NCI-H1930 (cell line): ENCODE results near the gene UST.
"Not testable (repeated sequence)": the region's sequence is repeated elsewhere in the genome, so short reads cannot be mapped to it uniquely, and the experiment has no call there.

Source experiments
- DNase-seq, 2 experiments: peaks; one replicate each; lab custom pipeline; 2025; lab: John Stamatoyannopoulos, UW

The UST gene

DNA sequence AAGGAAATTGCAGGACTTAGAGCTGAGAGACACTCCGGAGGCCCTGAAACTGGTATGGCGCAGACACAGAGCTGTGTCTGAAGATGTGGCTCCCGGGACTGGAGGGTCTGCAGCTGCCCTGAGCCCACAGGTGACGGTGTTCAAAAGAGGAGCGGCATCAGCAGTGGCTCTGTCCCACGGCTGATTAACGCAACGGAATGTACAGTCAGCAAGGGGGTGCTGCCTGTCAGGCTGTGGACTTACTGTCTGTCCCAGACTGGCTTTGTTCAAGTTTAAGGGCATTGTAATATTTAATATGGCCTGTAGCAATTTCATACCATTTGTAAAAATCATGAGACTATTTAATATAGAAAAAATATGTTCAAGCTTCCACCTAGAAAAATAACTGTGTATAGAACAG is 342.7 kb downstream of the UST start:
- no peak for DNase-seq

DNA sequence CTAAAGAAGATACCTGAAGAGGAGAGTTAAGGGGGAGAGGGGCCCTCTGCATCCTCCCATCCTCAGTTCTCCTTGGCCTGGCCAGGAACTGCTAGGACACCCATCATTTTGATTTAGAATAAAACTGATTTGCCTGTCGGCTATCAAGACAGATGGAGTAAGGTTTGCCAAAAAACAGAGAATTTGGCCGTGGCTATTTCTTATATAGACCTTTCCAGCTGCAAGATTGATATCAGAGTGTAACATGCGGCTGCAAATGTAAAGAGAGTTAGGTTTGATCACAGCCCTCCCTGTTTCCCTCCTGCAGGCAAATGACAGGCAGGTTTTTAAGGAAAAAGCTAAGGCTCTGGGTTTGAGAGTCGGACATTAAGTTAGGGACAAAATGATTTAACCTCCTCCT is 344.1 kb downstream of the UST start:
- no peak for DNase-seq

DNA sequence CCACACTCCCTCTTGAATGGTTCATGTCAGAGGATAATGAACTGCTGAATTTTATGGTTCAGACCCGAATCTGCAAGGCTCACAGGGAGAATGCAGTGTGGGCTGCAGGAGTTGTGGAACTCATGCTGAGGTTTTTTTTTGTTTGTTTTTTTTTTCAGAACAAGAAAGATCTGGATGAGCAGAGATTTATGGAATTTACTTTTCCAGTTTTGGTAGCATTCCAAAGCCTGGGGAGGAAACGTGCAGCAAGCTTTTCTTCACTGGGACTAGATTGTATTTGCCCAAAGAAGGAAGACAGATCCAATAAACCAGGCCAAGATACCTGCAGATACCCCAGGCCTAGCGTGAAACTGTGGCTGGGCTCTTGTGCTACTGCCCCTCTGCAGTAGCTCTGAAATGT is 346.8 kb downstream of the UST start:
- DNase-seq, result no peak

DNA sequence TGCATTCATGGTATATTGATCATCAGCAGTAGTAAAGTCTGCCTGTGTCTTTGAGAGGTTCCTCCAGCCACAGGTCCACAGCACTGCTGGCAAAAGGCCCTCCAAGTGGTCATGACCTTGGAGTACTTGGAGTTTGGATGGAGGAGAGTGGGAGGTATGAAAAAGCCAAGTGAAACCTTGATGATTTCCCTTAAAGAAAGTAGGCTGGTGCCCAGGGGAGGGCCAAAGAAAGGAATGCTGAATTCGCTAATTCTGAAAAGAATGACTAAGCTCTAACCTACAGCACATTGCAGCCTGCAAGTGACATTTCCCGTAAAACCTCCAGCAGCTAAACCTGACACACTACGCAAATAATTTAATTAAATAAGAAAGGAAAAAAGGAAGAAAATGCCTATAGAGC is 347.3 kb downstream of the UST start:
- no peak for DNase-seq

DNA sequence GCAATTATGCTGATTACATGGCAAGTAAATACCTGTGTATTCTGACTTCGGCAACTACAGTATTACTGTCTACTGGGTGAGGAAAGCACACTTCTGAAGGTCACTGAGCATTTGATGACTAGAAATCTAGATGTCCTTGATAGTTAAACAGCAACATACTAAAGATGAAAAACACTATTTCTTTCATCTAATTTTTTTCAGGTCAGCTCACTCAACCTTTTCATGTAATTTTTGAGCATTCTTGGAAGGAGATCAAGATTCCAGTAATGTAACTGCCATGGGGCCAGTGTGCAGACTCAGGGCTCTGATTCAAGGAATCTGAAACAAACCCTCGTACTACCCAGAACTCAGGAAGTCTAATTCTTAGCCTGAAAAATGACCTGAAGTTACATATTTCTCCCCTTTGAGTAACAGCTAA is 348.1 kb downstream of the UST start:
- DNase-seq, result no peak

DNA sequence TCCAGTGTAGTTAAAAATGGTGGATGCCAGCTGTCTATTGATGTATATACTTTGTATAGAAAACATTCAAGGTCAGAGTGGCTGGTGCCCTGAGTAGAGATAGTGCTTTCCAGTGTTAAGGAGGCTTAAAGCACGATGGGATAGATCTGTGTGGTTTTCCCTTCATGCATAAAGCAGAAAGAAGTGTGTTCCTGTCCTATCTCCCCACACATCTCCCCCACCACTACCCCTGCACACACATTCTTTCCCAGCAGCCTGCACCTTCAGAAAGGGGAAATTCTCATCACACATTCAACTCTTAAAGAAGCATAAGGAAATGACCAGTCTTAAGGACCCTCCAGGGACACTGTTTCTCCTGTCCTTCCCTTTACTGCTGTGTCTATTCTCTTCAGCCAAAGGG is 349.0 kb downstream of the UST start:
- no peak for DNase-seq

DNA sequence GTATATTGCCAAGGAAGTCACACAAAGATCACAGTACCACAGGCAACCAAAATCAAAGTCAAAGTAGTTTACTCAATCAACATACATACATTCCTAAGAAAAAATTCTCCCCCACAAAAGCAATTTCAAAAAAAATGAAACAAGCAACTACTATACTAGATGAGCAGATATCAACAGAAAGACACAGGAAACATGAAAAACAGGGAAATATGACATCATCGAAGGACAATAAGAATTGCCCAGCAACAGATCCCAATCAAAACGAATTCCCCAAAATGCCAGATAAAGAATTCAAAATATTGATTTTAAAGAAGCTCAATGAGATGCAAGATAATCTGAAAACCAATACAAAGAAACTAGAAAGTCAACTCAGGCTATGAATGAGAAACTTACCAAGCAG is 351.0 kb downstream of the UST start:
- no peak for DNase-seq

DNA sequence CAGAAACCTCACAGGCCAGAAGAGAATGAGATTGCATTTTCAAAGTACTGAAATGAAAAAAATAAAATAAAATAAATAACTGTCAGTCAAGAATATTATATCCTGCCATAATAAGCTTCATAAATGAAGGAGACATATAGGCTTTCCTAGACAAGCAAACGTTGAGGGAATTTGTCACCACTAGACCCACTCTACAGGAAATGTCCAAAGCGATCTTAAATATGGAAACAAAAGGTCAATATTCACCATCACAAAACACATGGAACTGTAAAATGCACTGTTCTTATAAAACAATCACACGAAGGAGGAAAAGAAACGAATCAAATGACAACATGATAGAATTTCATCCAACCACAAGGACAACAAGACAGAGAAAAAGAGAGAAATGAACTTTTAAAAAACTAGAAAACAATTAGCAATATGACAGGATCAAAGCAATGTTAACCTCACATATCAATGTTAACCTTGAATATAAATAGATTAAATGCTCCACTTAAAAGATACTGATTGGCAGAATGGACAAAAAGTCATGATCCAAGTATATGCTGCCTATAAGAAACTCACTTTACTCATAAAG is 352.0 kb downstream of the UST start:
- DNase-seq, result no peak

DNA sequence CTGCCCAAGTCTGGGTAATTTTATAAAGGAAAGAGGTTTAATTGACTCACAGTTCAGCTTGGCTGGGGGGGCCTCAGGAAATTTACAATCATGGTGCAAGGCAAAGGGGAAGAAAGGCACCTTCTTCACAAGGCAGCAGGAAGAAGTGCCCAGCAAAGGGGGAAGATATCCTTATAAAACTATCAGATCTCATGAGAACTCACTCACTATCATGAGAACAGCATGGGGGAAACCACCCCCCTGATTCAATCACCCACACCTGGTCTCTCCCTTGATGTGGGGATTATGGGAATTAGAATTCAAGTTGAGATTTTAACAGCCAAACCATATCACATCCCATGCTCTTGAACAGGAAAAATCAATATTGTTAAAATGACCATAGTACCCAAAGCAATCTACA is 355.5 kb downstream of the UST start:
- no peak for DNase-seq

DNA sequence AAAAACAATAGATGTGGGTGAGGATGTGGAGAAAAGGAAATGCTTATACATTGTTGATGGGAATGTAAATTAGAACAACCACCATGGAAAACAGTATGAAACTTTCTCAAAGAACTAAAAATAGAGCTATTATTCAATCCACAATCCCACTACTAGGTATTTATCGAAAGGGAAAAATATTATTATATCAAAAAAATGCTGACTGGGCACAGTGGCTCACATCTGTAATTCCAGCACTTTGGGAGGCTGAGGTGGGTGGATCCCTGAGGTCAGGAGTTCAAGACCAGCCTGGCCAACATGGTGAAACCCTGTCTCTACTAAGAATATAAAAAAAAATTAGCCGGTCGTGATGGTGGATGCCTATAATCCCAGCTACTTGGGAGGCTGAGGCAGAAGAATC is 357.1 kb downstream of the UST start:
- DNase-seq, result not testable (repeated sequence)

DNA sequence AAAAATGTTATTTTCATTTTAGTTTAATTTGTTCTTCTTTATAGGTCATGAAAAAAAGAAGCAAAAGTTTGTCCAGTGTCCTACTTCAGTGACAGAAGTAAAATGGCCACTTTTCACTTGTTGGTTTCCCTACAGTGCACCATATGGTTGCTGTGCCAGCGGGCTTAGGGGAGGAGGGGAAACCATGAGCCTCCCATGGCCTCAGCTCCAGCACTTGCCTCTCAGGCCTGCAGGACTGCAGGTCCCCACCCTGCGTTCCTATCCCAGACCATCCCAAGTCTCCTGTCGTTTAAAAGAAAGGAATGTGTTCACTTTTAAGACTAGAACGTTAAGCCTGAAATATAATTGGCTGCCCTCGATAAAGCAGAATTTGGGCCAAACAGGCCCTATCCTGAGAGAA is 360.7 kb downstream of the UST start:
- no peak for DNase-seq

DNA sequence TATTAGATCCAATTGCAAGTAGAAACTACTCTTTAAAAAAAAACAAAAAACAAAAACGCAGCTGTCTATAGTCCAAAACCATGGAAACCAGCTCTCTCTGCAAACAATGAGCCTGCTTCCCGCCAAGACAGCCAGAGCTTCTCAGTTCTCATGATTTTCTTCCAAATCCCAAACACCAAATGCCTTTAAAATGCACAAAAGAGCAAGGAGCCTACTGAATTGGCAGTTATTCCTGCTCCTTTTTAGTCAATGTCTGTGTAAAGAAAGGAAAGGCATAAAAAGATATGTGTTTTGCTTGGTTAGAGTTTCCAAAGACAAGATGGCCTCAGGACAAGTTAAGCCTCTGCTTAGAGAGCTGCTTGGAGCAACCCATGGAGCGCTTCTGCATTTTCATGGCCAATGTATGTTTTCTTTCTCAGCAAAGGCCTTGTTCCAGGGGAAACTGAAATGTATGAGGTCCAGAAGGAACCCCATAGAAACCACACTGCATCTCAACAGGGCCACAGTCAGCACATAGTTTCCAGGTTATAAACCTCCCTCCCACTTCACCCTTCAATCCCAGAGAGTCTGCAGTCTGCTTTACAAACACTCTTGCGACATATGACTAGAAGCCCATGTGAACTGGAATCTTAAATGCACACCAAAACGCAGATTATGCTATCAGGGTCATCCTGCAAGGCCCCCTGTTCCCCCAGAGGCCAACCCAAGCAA is 361.4 kb downstream of the UST start:
- DNase-seq, result no peak

DNA sequence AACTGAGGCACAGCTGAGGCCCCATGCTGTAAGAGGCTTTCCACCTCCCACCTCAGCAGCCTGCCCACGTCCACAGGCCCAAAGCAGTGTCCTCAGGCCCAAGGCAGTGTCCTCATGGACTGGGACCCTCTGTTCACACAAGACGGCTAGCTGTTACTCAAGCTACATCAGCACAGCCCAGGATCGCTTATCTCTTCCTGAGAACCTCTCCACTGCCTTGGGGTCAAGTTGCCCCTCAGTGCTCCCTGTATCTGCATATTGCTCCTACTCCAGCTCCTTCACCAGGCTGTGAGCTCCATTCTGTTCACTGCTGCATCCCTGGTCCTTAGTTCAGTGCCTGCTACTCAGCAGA is 361.9 kb downstream of the UST start:
- no peak for DNase-seq

DNA sequence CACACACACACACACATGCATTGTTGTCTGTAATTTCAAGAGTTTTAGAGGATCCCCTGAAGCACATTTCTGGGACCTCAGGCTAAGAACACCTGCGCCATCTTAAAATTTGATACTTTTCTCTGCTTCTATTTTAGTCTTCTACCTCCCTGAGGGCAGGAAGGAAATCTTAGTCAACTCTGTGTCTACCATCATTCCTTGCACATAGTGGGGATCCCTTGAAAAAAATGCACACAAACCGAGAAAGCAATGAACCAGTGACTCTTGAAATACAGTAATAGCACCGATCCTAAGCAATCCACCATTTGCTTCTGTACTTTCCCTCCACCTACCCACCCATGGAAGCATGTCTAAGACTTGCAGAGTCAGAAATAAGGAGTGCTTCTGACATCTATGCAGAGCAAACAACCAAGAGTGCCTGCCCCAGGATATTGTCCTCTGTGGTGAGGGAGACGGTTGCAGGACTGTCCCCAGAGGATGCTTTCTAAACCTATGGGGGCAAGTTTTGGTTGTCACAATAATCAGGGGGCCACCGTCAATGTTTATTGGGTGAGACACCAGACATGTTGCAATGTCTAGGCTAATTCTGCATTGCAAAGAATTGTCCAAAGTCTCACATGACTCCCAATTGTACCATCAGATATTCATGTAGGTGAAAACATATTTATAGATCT is 362.7 kb downstream of the UST start:
- DNase-seq, result no peak

DNA sequence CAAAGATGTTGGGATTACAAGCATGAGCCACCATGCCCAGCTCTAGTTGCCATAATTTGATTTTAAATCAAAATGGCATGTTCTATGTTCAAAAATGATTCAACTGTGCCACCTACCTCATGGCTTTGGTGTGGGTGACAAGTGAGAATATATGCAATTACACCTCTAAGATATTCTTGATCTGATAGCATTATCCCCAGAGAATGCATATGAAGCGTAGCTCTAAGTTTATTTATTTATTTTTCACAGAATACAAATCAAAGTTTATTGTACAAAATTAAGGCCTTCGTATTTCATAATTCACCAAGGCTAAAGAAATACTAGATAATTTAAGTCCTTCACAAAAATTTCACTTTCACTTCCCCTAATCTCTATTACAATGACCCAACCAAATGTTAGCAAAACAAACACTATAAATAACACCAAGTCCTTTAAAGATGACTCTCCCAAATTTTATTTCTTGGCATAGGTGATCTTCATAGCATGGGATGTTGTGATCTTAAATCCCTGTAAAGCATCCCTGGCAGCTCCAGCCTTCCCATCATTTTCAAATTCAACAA is 364.8 kb downstream of the UST start:
- no peak for DNase-seq

DNA sequence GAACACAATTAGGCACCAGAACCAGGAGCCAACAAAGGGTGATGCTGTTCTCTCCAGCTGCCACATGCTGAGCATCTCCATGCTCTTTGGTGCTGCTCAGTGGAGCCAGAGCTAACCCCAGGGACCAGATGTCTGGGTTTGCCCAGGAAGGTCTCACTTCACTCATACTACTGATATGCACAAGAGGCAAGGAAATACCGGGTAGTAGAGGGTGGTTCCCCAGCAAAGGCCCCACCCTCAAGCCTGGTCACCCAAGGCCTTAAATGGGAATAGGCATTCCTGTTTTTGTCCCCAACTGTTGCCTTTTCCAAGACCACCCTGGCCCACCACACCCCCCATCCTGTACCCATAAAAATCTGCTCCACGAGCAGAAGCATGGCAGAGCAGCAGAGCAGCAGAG is 366.1 kb downstream of the UST start:
- no peak for DNase-seq

DNA sequence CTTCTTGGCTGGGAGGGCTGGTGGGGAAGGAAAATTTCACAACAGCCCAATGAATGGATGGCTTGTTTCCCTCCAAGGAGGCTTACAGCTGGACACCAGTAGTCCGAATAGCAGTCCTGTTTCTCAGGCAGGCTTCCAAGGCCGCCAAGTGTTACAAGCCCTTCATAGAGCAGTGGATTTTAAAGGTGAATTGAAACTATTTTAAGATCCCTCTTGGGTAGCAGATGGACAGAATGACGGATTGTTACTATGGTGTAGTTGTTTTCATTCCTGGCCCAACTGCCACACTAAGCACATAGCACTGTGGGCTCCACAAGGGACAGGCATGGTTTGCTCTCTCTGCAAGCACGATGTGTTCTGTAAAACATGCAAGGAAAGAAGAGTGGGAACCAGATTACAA is 367.3 kb downstream of the UST start:
- no peak for DNase-seq

DNA sequence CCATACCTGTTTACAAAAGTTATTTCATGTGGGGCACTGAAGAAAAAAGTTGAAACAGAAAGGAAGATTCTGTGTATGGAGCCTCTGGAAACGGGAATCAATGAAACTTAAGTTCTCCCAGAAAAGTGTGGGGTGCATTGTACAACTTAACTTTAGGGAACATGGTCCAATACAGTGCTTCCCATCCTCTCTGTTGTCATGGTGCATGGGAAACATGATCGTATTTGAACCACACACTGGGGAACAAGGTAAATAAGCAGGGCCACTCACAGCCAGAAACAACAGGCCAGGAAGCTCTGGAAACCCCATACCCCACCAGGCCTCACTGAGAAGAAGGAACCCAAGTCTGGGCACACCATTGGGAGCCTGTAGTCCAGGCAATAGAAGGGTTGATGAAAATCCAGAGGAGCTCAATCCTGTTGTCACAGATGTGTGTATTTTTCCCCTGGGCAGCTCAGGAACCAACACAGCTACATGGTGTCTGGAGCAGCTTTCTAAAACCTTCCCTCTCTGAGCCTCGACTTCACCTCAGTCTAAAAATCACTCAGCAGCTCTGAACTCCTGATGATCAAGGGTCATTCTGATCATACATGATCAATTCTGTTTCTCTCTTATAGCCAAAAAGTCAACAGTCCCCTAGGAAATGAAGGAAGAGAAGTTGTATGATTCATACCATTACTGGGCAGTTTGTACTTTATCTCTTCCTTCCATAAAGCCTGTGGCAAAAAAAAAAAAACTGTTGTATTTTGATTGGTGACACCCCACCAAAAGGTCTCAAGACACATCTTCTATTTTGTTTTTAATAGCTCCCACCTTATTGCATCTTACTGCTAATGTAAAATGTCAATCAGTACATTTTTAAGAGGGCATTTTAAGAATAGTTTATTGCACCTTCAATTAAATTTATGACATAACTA is 372.2 kb downstream of the UST start:
- no peak for DNase-seq

DNA sequence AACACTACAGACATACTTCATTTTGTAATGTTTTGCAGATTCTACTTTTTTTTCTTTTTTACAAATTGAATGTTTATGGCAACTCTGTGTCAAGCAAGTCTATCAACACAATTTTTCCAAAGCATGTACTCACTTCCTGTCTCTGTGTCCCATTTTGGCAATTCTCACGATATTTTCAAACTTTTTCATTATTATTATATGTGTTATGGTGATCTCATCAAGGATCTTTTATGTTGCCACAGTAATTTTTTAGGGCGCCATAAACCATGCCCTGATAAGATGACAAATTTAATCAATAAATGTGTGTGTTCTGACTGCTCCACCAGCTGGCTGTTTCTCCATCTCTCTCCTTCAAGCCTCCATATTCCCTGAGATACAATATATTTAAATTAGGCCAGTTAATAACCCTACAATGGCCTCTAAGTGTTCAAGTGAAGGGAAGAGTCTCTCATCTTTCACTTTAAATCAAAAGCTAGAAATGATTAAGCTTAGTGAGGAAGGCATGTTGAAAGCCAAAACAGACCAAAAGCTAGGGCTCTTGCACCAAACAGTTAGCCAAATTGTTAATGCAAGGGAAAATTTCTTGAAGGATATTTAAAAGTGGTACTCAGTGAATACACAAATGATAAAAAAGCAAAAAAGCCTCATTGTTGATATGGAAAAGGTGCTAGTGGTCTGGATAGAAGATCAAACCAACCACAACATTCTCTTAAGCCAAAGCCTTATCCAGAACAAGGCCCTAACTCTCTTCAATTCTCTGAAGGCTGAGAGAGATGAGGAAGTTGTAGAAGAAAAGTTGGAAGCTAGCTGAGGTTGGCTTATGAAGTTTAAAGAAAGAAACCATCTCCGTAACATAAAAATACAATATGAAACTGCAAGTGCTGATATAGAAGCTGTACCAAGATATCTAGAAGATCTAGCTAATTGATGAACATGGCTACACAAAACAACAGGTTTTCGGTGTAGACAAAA is 376.3 kb downstream of the UST start:
- no peak for DNase-seq

DNA sequence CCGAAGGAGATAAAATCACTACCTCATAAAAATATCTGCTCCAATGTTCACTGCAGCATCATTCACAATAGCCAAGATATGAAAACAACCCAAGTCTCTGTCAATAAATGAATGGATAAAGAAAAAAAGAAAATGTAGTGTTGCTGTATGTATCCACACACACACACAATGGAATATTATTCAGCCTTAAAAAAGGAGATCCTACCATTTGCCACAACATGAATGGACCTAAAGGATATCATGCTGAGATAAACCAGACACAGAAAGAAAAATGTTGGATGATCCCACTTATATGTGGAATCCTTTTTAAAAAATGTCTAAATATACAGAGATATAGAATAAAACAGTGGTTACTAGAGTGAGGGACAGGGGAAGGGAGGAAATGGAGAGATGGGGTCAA is 378.5 kb downstream of the UST start:
- DNase-seq, result no peak
